Smooth muscle cell (in vitro differentiated cells): Measurements from ENCODE around the gene KRT33A. TPM values are rescaled to one million over a fixed set of nuclear protein-coding genes. Genes with fewer than 3 reads are reported as not detected.

ENCODE experiments used
- DNase-seq: peaks from one replicate; lab custom pipeline; 2025; ENCODE audit not compliant: unreplicated experiment; lab: John Stamatoyannopoulos, UW
- H2AFZ ChIP-seq: fragments of 200-600 bp; sonication (generic); 2 replicates; pipeline ENCODE4 v1.6.0; 2016; ENCODE audit warnings: antibody characterized with exemption, low read depth, mild to moderate bottlenecking
- H3F3A ChIP-seq: fragments of 200-600 bp; sonication (generic); 2 replicates; pipeline ENCODE4 v1.6.0; 2017; ENCODE audit warnings: antibody characterized with exemption, low read depth
- H3K27ac ChIP-seq: fragments of 200-600 bp; sonication (generic); 2 replicates; pipeline ENCODE4 v1.5.1; 2016; ENCODE audit warnings: low read depth, mild to moderate bottlenecking
- H3K27me3 ChIP-seq: fragments of 200-600 bp; sonication (generic); 2 replicates; pipeline ENCODE4 v1.6.1; 2016; ENCODE audit warnings: low read depth, mild to moderate bottlenecking
- H3K36me3 ChIP-seq: fragments of 200-600 bp; sonication (generic); 2 replicates; pipeline ENCODE4 v1.5.1; 2016; ENCODE audit warnings: low read depth
- H3K4me1 ChIP-seq: fragments of 200-600 bp; sonication (generic); 2 replicates; pipeline ENCODE4 v1.5.1; 2016; ENCODE audit warnings: low read depth
- H3K4me2 ChIP-seq: fragments of 200-600 bp; sonication (generic); 2 replicates; pipeline ENCODE4 v1.6.0; 2016; ENCODE audit warnings: mild to moderate bottlenecking
- H3K4me3 ChIP-seq: fragments of 200-600 bp; sonication (generic); 2 replicates; pipeline ENCODE4 v1.5.1; 2016; ENCODE audit warnings: mild to moderate bottlenecking
- H3K79me2 ChIP-seq: fragments of 200-600 bp; sonication (generic); 2 replicates; pipeline ENCODE4 v1.6.0; 2016; ENCODE audit warnings: low read depth, mild to moderate bottlenecking
- H3K9ac ChIP-seq: fragments of 200-600 bp; sonication (generic); 2 replicates; pipeline ENCODE4 v1.6.0; 2016; ENCODE audit warnings: low read depth
- H3K9me3 ChIP-seq: fragments of 200-600 bp; sonication (generic); replicated peaks from 2 replicates; pipeline ENCODE4 v1.5.1; 2016; ENCODE audit warnings: low read depth
- H4K20me1 ChIP-seq: fragments of 200-600 bp; sonication (generic); 2 replicates; pipeline ENCODE4 v1.6.0; 2016; ENCODE audit warnings: low read depth
- CTCF ChIP-seq: fragments of 200-600 bp; sonication (generic); IDR thresholded peaks from 2 replicates; pipeline ENCODE4 v1.5.1; 2017; ENCODE audit warnings: borderline replicate concordance, mild to moderate bottlenecking, antibody characterized with exemption; ENCODE audit not compliant: insufficient read depth, poor library complexity, severe bottlenecking
- WGBS: methylation state at CpG from one replicate; pipeline ENCODE4 v1.1.7; 2016; ENCODE audit warnings: low lambda C conversion rate; 5-methylcytosine and 5-hydroxymethylcytosine counted together
- polyA plus RNA-seq: library from polyadenylated mRNA; unstranded; fragments of >200 nt; fragmentation: Nextera tagmentation; extraction: Ambion mirVana; gene quantifications from 2 replicates; pipeline ENCODE4 v1.2.1, GENCODE V29; 2016
- total RNA-seq: library from RNA; depleted of rRNA; stranded (reverse); fragments of >200 nt; gene quantifications from 2 replicates; pipeline ENCODE4 v1.2.3, GENCODE V29; 2014

The KRT33A gene
- total and polyA plus RNA-seq, 2 experiments from 2014 or later: 0.09 TPM; not detected in 1

GRCh38 chr17:41332239-41332638 is 18.4 kb downstream of the KRT33A start:
- DNase-seq: no peak
- H3K4me2 ChIP-seq: no peak overlapping the region
- no peak overlapping the region for H3K4me3 ChIP-seq
- H3K9me3 ChIP-seq: no peaks in the 10 kb centered on the region
- TF ChIP-seq CTCF: no peak
- H2AFZ ChIP-seq: no peak overlapping the region
- no peaks in the 10 kb centered on the region for H3K79me2 ChIP-seq
- H4K20me1 ChIP-seq: no peaks in the 10 kb centered on the region
- 85% methylated on average over 2 of the region's 2 CpGs for WGBS
- H3K4me1 ChIP-seq: no peaks in the 10 kb centered on the region
- no peak overlapping the region for H3K9ac ChIP-seq
- no peaks in the 10 kb centered on the region for H3K27me3 ChIP-seq
- H3K27ac ChIP-seq: no peak overlapping the region
- no peaks in the 10 kb centered on the region for H3F3A ChIP-seq
- H3K36me3 ChIP-seq: no peaks in the 10 kb centered on the region

GRCh38 chr17:41331606-41332005 is 19.0 kb downstream of the KRT33A start:
- no peak for TF ChIP-seq CTCF
- H3K79me2 ChIP-seq: no peaks in the 10 kb centered on the region
- no peak overlapping the region for H2AFZ ChIP-seq
- H3K9me3 ChIP-seq: no peaks in the 10 kb centered on the region
- no peak overlapping the region for H3K9ac ChIP-seq
- no peak overlapping the region for H3K4me2 ChIP-seq
- 83% methylated on average over 7 of the region's 7 CpGs for WGBS
- no peak for DNase-seq
- no peaks in the 10 kb centered on the region for H3F3A ChIP-seq
- no peaks in the 10 kb centered on the region for H3K27me3 ChIP-seq
- no peaks in the 10 kb centered on the region for H3K4me1 ChIP-seq
- no peaks in the 10 kb centered on the region for H4K20me1 ChIP-seq
- H3K4me3 ChIP-seq: no peak overlapping the region
- no peak overlapping the region for H3K27ac ChIP-seq
- H3K36me3 ChIP-seq: no peaks in the 10 kb centered on the region

- Histone ChIP-seq H3K27me3 (no peaks in the 10 kb centered on the region), H3K4me2 (no peak overlapping the region), H2AFZ (no peak overlapping the region), H3F3A (no peaks in the 10 kb centered on the region), H3K9ac (no peak overlapping the region), H4K20me1 (no peaks in the 10 kb centered on the region), H3K27ac (no peak overlapping the region), H3K36me3 (no peaks in the 10 kb centered on the region), H3K79me2 (no peaks in the 10 kb centered on the region), H3K4me3 (no peak overlapping the region), H3K9me3 (no peaks in the 10 kb centered on the region), H3K4me1 (no peaks in the 10 kb centered on the region)
- TF ChIP-seq CTCF: peak; percentile 70
- no peak for DNase-seq
- 64% methylated on average over 12 of the region's 13 CpGs for WGBS
Observed at GRCh38 chr17:41329279-41329948, 21.2 kb downstream of the KRT33A start.

GRCh38 chr17:41328207-41328606 is 22.4 kb downstream of the KRT33A start:
- Histone ChIP-seq H3K27ac (no peak overlapping the region), H4K20me1 (no peaks in the 10 kb centered on the region)

More at GRCh38 chr17:41328207-41328606, 22.4 kb downstream of the KRT33A start:
- Histone ChIP-seq H3K4me1 (no peaks in the 10 kb centered on the region), H3K79me2 (no peaks in the 10 kb centered on the region), H3K4me2 (no peak overlapping the region), H2AFZ (no peak overlapping the region), H3K9me3 (no peaks in the 10 kb centered on the region), H3K36me3 (no peaks in the 10 kb centered on the region), H3K9ac (no peak overlapping the region), H3K4me3 (no peak overlapping the region), H3K27me3 (no peaks in the 10 kb centered on the region), H3F3A (no peaks in the 10 kb centered on the region)
- TF ChIP-seq CTCF: no peak
- 91% methylated on average over 7 of the region's 7 CpGs for WGBS
- DNase-seq: no peak
